H1 (cell line): ENCODE measurements around the gene CRISPLD2. TPM values are rescaled to one million over a fixed set of nuclear protein-coding genes. Genes with fewer than 3 reads are reported as not detected.

Source experiments
- BCL11A ChIP-seq, 2 experiments: IDR thresholded peaks; one replicate each; pipeline ENCODE4 v1.6.1; 2011; ENCODE audit warnings: low read depth in 2 of 2, low read length in 2 of 2, mild to moderate bottlenecking in 2 of 2
- YY1 ChIP-seq: IDR thresholded peaks from 2 replicates; pipeline ENCODE4 v1.6.1; 2011; ENCODE audit warnings: low read depth, mild to moderate bottlenecking, low read length
- polyA plus RNA-seq, 7 experiments: library from polyadenylated mRNA; depleted of rRNA in 3 of 7; stranded (reverse) in 5 of 7; unstranded in 2 of 7; fragments of >200 nt in 5 of 7; fragments of 200-250 nt in 2 of 7; gene quantifications; 1 replicate in 5 of 7; 2 replicates in 1 of 7; 4 replicates in 1 of 7; pipeline versions ENCODE4 v1.2.1 to v1.2.3, GENCODE V29; 2011 to 2013; ENCODE audit warnings: missing spikeins in 2 of 7, mixed read lengths in 2 of 7
- total RNA-seq: library from RNA; stranded (reverse); fragmentation: NEBNext Ultra II Directional; extraction: Animal tissue kit (Norgen Biotek cat#: 25700); gene quantifications from 2 replicates; pipeline ENCODE4 v1.2.1, GENCODE V29; 2021

The CRISPLD2 gene
- total and polyA plus RNA-seq, 2 of the 8 experiments (the other 6 are each of a cell fraction or from before 2014, with no cell fraction given) = 2.7 to 5.1 TPM

GRCh38 chr16:84807776-84808175, 12.0 kb upstream of the CRISPLD2 start (continued):
- TF ChIP-seq BCL11A (IDR thresholded peaks at IDR 0.05; ENCODE audit: low read depth in 2 of 2, low read length in 2 of 2) (no peak), YY1 (no peak)
- TF ChIP-seq, all 59 proteins: peak for 0
